IPS-18a (cell line): ENCODE results near the gene NFYB.
"Not testable (repeated sequence)": the region's sequence is repeated elsewhere in the genome, so short reads cannot be mapped to it uniquely, and the experiment has no call there.

Experiments used
- H3K27ac ChIP-seq: one replicate; pipeline ENCODE4 v1.5.1; 2013; ENCODE audit warnings: low read length
- H3K27me3 ChIP-seq: one replicate; pipeline ENCODE4 v1.6.1; 2013; ENCODE audit warnings: mild to moderate bottlenecking, low read length; ENCODE audit not compliant: control insufficient read depth, insufficient read depth
- H3K36me3 ChIP-seq: one replicate; pipeline ENCODE4 v1.6.1; 2013; ENCODE audit warnings: low read depth, low read length; ENCODE audit not compliant: control insufficient read depth
- H3K4me1 ChIP-seq: one replicate; pipeline ENCODE4 v1.6.1; 2013; ENCODE audit warnings: low read depth, low read length; ENCODE audit not compliant: control insufficient read depth
- H3K4me3 ChIP-seq: one replicate; pipeline ENCODE4 v1.5.1; 2013; ENCODE audit warnings: low read length
- H3K9ac ChIP-seq: one replicate; pipeline ENCODE4 v1.6.1; 2013; ENCODE audit warnings: mild to moderate bottlenecking, low read length, moderate library complexity
- H3K9me3 ChIP-seq: one replicate; pipeline ENCODE4 v1.6.1; 2013; ENCODE audit warnings: low read depth, low read length; ENCODE audit not compliant: control insufficient read depth

Gene NFYB

GRCh38 chr12:104133321-104133720, 4.7 kb downstream of the NFYB start:
- Histone ChIP-seq H3K27me3 (no peaks in the 10 kb centered on the region), H3K9me3 (no peaks in the 10 kb centered on the region), H3K36me3 (peaks cover 61% of the 10 kb centered on the region), H3K4me1 (peaks cover 10% of the 10 kb centered on the region), H3K27ac (no peak overlapping the region), H3K9ac (no peak overlapping the region), H3K4me3 (no peak overlapping the region)

- no peaks in the 10 kb centered on the region for H3K9me3 ChIP-seq
- no peak overlapping the region for H3K9ac ChIP-seq
- peaks cover 68% of the 10 kb centered on the region for H3K36me3 ChIP-seq
- no peak overlapping the region for H3K27ac ChIP-seq
- peaks cover 10% of the 10 kb centered on the region for H3K4me1 ChIP-seq
- H3K4me3 ChIP-seq, result no peak overlapping the region
- no peaks in the 10 kb centered on the region for H3K27me3 ChIP-seq
Observed at GRCh38 chr12:104132351-104132956, 5.6 kb downstream of the NFYB start.

DNA sequence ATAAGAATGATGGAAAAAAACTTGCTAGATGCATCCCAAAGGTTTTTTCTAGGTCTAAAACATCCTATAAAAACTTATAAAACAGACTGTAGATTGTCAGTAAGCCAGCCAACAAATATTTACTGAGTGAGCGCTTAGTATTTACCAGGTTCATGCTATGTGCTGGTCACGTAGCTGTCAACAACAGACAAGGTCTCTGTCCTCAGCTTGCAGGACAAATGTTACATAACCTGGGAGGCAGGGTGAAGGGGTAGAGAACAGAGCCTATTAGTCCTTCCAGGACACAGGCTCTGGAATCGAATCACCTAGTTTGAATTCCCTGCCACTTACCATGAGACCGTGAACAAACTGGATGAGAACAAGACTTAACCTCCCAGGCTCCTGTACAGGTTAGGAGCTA, 6.4 kb downstream of the NFYB start:
- Histone ChIP-seq H3K36me3 (peaks cover 75% of the 10 kb centered on the region), H3K4me3 (no peak overlapping the region), H3K27me3 (no peaks in the 10 kb centered on the region), H3K27ac (no peak overlapping the region), H3K4me1 (peaks cover 10% of the 10 kb centered on the region), H3K9ac (no peak overlapping the region), H3K9me3 (no peaks in the 10 kb centered on the region)

DNA sequence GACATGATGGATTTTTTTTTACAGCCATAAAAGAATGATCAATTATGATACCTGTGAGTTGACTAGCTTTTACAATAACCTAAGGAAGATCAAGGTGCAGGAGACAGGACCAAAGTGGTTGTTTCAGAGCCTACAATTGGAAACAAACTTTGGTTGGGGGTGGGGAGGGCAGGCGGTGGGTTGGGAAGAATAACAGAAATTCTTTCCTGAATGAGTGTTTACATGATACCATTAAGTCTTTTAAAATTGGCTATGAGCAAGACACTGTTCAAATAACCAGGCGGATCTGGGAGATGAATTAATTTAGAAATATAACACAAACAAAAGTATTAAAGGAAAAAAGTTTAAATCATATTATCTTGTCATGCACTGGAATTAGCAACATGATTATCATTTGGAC, 7.2 kb downstream of the NFYB start:
- Histone ChIP-seq H3K36me3 (peaks cover 83% of the 10 kb centered on the region), H3K9me3 (no peaks in the 10 kb centered on the region), H3K4me1 (peaks cover 4% of the 10 kb centered on the region), H3K27ac (no peak overlapping the region), H3K9ac (no peak overlapping the region), H3K27me3 (no peaks in the 10 kb centered on the region), H3K4me3 (no peak overlapping the region)

GRCh38 chr12:104126548-104126947, 11.5 kb downstream of the NFYB start:
- no peak overlapping the region for H3K27ac ChIP-seq

DNA sequence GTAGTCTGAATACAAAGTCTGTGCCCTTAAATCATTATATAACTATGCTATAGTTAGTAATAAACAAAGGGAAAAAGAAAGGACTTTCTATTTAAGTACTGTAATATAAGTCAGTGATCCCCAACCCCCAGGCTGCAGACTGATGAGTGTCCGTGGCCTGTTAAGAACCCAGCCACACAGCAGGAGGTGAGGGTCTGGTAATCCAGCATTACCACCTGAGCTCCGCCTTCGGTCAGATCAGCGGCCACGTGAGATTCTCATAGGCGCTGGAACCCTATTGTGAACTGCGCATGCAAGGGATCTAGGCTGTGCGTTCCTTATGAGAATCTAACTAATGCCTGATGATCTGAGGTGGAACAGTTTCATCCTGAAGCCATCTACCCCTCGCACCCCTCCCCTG, 15.7 kb downstream of the NFYB start:
- Histone ChIP-seq H3K9me3 (no peaks in the 10 kb centered on the region), H3K36me3 (peaks cover 68% of the 10 kb centered on the region), H3K27ac (no peak overlapping the region), H3K27me3 (no peaks in the 10 kb centered on the region), H3K4me1 (peaks cover 8% of the 10 kb centered on the region), H3K9ac (no peak overlapping the region), H3K4me3 (no peak overlapping the region)

More at GRCh38 chr12:104126548-104126947, 11.5 kb downstream of the NFYB start:
- no peak overlapping the region for H3K4me3 ChIP-seq
- H3K4me1 ChIP-seq, result peaks cover 2% of the 10 kb centered on the region
- H3K27me3 ChIP-seq, result no peaks in the 10 kb centered on the region
- H3K36me3 ChIP-seq, result peaks cover 67% of the 10 kb centered on the region
- no peak overlapping the region for H3K9ac ChIP-seq
- H3K9me3 ChIP-seq, result no peaks in the 10 kb centered on the region

GRCh38 chr12:104121001-104121400, 17.0 kb downstream of the NFYB start:
- Histone ChIP-seq H3K36me3 (peaks cover 58% of the 10 kb centered on the region), H3K9me3 (no peaks in the 10 kb centered on the region), H3K4me3 (no peak overlapping the region), H3K27me3 (no peaks in the 10 kb centered on the region), H3K9ac (no peak overlapping the region), H3K27ac (no peak overlapping the region), H3K4me1 (peaks cover 8% of the 10 kb centered on the region)

DNA sequence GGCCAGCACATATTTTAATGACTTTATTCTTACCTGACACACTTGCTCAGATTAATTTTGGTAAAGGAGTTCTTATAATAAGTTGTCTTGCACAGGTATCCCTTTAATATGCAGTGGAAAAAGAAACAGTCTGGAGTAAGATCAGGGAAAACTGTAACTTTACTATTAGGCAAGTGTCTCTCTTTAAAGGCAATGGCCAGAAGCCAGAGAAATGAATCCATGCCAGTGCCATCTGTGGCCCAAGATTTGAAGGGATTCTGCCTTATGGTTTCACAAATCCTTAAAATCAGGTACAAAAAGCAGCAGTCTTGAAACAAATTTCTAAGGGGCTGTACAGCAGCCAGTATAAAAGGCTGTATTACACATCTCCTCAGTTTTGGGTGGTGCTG, 22.4 kb downstream of the NFYB start:
- H3K27ac ChIP-seq, result no peak overlapping the region
- peaks cover 35% of the 10 kb centered on the region for H3K36me3 ChIP-seq
- H3K27me3 ChIP-seq, result no peaks in the 10 kb centered on the region
- H3K9ac ChIP-seq, result no peak overlapping the region
- no peak overlapping the region for H3K4me3 ChIP-seq
- H3K9me3 ChIP-seq, result no peaks in the 10 kb centered on the region
- no peaks in the 10 kb centered on the region for H3K4me1 ChIP-seq

DNA sequence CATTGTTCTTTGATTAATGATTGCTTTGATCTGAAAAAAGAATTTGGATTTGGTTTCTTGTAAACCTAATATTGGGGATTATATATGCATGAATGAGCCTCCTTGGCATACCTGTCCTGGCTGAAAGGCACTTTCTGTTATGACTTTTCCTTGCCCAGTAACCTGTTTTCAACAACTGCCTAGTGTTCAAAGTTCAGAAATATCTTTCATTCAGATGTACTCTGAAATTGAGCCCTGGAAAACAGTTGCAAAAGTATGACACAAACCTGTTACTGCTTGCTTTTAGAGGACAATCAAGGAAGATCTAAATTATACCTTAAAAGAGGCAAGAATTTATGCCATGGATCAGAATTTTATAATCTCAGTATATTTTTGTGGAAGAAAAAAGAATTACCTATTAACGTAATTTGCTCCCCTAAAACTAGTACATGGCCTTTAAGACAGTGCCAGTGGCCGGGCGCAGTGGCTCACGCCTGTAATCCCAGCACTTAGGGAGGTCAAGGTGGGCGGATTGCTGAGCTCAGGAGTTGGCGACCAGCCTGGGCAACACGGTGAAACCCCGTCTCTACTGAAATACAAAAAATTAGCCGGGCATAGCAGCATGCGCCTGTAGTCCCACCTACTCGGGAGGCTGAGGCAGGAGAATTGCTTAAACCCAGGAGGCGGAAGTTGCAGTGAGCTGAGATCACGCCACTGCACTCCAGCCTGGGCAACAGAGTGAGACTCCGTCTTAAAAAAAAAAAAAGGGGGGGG, 23.0 kb downstream of the NFYB start:
- peaks cover 29% of the 10 kb centered on the region for H3K36me3 ChIP-seq
- H3K4me3 ChIP-seq, H3K9me3 ChIP-seq, H3K27me3 ChIP-seq, H3K4me1 ChIP-seq, H3K27ac ChIP-seq, H3K9ac ChIP-seq: not testable (repeated sequence)

GRCh38 chr12:104109446-104110271, 28.4 kb downstream of the NFYB start:
- Histone ChIP-seq H3K27ac (no peak overlapping the region), H3K4me1 (peaks cover 7% of the 10 kb centered on the region), H3K9ac (no peak overlapping the region), H3K27me3 (no peaks in the 10 kb centered on the region), H3K9me3 (no peaks in the 10 kb centered on the region), H3K36me3 (no peaks in the 10 kb centered on the region), H3K4me3 (no peak overlapping the region)

GRCh38 chr12:104108755-104109445, 29.1 kb downstream of the NFYB start:
- no peak overlapping the region for H3K9ac ChIP-seq
- no peaks in the 10 kb centered on the region for H3K9me3 ChIP-seq
- no peaks in the 10 kb centered on the region for H3K36me3 ChIP-seq
- H3K4me3 ChIP-seq, result no peak overlapping the region
- H3K27me3 ChIP-seq, result no peaks in the 10 kb centered on the region
- no peak overlapping the region for H3K27ac ChIP-seq
- H3K4me1 ChIP-seq, result peaks cover 7% of the 10 kb centered on the region
